ENCODE measurements around the gene CHPF2.
A peak's percentile ranks its signal among the peaks of the same experiment; 100 is the strongest.

CHPF2 gene

GRCh38 chr7:151226560-151226874 lies 5.8 kb upstream of the CHPF2 start:
- peak overlapping the region; percentile 90 for H3K4me3 ChIP-seq (ENCODE audit: low read depth, low read length)
- DNase-seq (ENCODE audit: low read depth): no peak
- TF ChIP-seq, protein P1, sequence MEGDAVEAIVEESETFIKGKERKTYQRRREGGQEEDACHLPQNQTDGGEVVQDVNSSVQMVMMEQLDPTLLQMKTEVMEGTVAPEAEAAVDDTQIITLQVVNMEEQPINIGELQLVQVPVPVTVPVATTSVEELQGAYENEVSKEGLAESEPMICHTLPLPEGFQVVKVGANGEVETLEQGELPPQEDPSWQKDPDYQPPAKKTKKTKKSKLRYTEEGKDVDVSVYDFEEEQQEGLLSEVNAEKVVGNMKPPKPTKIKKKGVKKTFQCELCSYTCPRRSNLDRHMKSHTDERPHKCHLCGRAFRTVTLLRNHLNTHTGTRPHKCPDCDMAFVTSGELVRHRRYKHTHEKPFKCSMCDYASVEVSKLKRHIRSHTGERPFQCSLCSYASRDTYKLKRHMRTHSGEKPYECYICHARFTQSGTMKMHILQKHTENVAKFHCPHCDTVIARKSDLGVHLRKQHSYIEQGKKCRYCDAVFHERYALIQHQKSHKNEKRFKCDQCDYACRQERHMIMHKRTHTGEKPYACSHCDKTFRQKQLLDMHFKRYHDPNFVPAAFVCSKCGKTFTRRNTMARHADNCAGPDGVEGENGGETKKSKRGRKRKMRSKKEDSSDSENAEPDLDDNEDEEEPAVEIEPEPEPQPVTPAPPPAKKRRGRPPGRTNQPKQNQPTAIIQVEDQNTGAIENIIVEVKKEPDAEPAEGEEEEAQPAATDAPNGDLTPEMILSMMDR (conservative IDR thresholded peaks at IDR 0.05; ENCODE audit: low read depth, low read length): no peak

DNA sequence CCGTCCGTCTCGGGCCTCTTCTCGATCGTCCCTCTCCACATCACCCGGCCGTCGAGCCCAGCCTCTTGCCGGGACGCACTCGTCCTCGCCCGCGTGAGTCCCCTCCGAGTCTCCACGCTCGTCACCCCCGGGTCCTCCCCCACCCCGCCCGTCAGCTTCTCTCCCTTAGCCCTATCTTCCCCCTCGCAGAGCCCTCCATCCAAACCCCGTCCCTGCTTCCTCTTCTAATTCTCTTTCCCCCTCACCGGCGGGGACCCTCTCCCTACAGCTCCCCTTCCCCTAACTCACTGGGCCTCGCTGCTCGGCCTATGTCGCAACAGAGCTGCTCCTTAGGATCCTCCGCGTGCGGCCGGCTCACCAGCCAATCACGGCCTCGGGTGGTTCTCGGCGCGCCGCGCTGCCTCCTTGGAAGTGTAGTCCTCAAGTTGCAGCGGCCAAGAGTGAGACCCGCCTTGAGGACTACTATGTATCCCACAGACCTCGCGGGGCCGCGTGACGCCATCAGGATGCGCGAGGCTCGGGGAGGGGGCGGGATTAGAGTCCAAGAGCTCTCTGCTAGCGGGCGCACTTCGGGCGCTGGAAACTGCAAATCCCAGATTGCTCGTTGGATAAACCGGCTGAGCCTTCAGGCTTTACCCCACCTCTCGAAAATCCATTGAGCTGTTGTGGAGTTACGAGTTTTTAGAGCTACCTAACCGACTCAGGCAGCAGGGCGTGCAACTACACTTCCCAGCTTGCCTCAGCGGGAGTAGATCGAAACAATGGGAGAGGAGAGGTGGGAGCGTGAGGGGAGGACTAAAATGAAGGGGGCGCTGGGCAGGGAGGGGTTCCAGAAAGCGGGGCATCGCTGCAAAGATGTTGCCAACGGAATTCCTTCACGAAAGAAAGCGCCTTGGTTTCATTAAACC lies 5.2 kb upstream of the CHPF2 start, which contains the start of gene ABCF2:
Gene ABCF2, minus strand, starts transcription at position 331 of the 908 bp plus-strand sequence. CDS start 747 bp downstream, outside the sequence.
- peak within 1 kb of the TSS; percentile 90 for H3K4me3 ChIP-seq (ENCODE audit: low read depth, low read length)
- TF ChIP-seq, protein P1 (conservative IDR thresholded peaks at IDR 0.05; ENCODE audit: low read depth, low read length): peak; percentile 1
- peak; percentile 99 for DNase-seq (ENCODE audit: low read depth)

DNA sequence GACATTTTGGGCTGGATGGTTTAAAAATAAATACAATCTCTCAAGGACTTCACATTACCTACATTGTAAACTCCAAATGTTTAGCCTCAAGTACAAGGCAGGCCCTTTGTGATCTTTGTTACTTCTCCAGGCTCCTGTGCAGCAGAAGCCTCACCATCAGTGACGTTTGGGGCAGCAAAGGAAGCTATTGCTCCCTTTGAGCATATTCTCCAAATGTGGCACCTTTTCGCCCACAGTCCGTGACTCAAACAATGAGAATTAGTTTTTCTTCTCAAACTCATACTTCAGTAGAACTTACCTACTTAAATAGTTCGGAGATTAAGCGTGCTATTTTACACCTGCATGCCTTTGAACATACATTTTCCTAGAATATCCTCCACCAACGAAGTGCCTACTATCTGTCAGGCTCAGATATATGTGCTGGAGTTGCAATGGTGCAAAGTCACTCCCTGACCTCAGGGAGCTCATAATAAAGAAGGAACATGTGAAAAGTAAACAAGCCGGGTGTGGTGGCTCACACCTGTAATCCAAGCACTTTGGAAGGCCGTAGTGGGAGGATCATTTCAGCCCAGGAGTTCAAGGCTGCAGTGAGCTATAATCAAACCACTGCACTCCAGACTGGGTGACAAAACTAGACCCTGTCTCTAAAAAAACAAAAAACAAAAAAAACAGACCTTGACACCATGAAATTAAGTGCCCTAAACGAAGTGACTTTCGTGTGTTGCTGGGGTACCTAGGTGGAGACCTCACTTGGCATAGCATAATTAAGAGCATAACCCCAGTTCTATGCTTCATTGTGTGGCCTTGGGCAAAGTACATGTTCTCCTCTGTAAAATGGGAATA lies 4.0 kb upstream of the CHPF2 start:
- H3K4me3 ChIP-seq (ENCODE audit: low read depth, low read length): peak overlapping the region; percentile 76
- TF ChIP-seq, protein P1 (conservative IDR thresholded peaks at IDR 0.05; ENCODE audit: low read depth, low read length): no peak

DNA sequence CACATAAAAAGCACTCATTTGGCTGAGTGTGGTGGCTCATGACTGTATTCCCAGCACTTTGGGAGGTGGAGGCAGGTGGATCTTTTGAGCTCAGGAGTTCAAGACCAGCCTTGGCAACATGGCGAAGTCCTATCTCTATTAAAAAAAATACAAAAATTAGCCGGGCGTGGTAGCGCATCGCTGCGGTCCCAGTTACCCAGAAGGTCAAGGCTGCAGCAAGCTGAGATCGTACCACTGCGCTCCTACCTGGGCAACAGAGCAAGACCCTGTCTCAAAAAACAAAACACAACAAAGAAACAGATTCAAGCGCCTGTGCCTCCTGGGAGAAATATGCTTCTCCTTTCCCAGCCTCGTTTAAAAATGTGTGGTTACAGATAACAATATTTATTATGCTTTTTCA lies 3.0 kb upstream of the CHPF2 start:
- TF ChIP-seq, protein P1 (conservative IDR thresholded peaks at IDR 0.05; ENCODE audit: low read depth, low read length): no peak
- H3K4me3 ChIP-seq (ENCODE audit: low read depth, low read length): no peak overlapping the region
- DNase-seq (ENCODE audit: low read depth): no peak

More for the DNA sequence above, 4.0 kb upstream of the CHPF2 start:
- DNase-seq (ENCODE audit: low read depth): no peak

DNA sequence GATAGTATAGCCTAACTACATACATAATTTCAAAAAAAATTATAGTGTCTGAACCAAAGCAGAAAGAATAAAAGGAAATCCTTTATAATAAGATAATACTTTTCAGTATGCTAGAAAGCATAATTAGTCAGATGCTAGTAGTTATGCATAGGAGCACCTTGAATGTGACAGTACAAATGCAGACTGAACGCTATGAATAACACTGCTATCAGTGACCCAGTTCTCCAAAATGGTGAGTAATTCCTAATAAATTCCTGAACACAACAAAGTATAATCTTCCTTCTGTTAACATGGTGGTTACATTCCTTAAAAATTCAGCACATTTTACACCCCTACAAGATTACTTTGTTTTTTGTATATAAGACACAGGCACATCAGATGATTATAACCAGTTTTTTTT lies 1.2 kb upstream of the CHPF2 start:
- H3K4me3 ChIP-seq (ENCODE audit: low read depth, low read length): no peak overlapping the region
- no peak for DNase-seq (ENCODE audit: low read depth)
- TF ChIP-seq, protein P1 (conservative IDR thresholded peaks at IDR 0.05; ENCODE audit: low read depth, low read length): no peak

GRCh38 chr7:151232917-151233701 lies 826 bp downstream of the CHPF2 start:
- H3K4me3 ChIP-seq (ENCODE audit: low read depth, low read length): peak overlapping the region; percentile 96
- peak; percentile 81 for DNase-seq (ENCODE audit: low read depth)
- TF ChIP-seq, protein P1 (conservative IDR thresholded peaks at IDR 0.05; ENCODE audit: low read depth, low read length): no peak
